HepG2 (cell line): ENCODE measurements around the gene MRPL38. TPM values are rescaled to one million over a fixed set of nuclear protein-coding genes. Genes with fewer than 3 reads are reported as not detected.

ENCODE experiments used
- CBX2 ChIP-seq, 2 experiments: fragments of 200-600 bp in 1 of 2; sonication (generic); formaldehyde crosslinking in 1 of 2; IDR thresholded peaks; 2 replicates each; pipeline versions ENCODE4 v1.7.0 to v1.8.1; 2018 to 2022; ENCODE audit warnings: low read depth in 2 of 2, low read length in 1 of 2, mild to moderate bottlenecking in 1 of 2, missing genetic modification reagents in 1 of 2
- E2F5 ChIP-seq: sonication (generic); formaldehyde crosslinking; conservative IDR thresholded peaks from 2 replicates; pipeline ENCODE4 v1.4.0; 2020; ENCODE audit warnings: missing genetic modification reagents
- HOXA3 ChIP-seq: sonication (generic); formaldehyde crosslinking; IDR thresholded peaks from 2 replicates; pipeline ENCODE4 v1.5.0; 2020; ENCODE audit warnings: missing genetic modification reagents
- IKZF4 ChIP-seq: sonication (generic); formaldehyde crosslinking; IDR thresholded peaks from 2 replicates; pipeline ENCODE4 v1.5.1; 2020; ENCODE audit warnings: borderline replicate concordance, mild to moderate bottlenecking, low read depth, missing genetic modification reagents; ENCODE audit errors: not compliant biosample characterization
- NFKB2 ChIP-seq: sonication (generic); formaldehyde crosslinking; IDR thresholded peaks from 2 replicates; pipeline ENCODE4 v1.4.0; 2020; ENCODE audit warnings: missing genetic modification reagents, borderline replicate concordance
- PHF5A ChIP-seq: IDR thresholded peaks from one replicate; pipeline ENCODE4 v1.6.1; 2018; ENCODE audit warnings: low read depth, missing genetic modification reagents; ENCODE audit not compliant: unreplicated experiment
- RBAK ChIP-seq: sonication (generic); formaldehyde crosslinking; IDR thresholded peaks from 2 replicates; pipeline ENCODE4 v1.5.1; 2020; ENCODE audit warnings: mild to moderate bottlenecking, missing genetic modification reagents
- SMAD9 ChIP-seq: sonication (generic); formaldehyde crosslinking; IDR thresholded peaks from 2 replicates; pipeline ENCODE4 v1.5.1; 2020; ENCODE audit warnings: mild to moderate bottlenecking, missing genetic modification reagents
- SPEN ChIP-seq: sonication (generic); formaldehyde crosslinking; IDR thresholded peaks from 2 replicates; pipeline ENCODE4 v1.5.1; 2020; ENCODE audit warnings: low read depth, mild to moderate bottlenecking, missing genetic modification reagents
- YEATS2 ChIP-seq: sonication (generic); formaldehyde crosslinking; IDR thresholded peaks from 2 replicates; pipeline ENCODE4 v1.4.0; 2020; ENCODE audit warnings: missing genetic modification reagents, borderline replicate concordance
- ZFP1 ChIP-seq: IDR thresholded peaks from 2 replicates; pipeline ENCODE4 v1.6.1; 2016
- ZNF17 ChIP-seq: sonication (generic); formaldehyde crosslinking; IDR thresholded peaks from 2 replicates; pipeline ENCODE4 v1.5.0; 2020; ENCODE audit warnings: mild to moderate bottlenecking, missing genetic modification reagents
- ZNF33A ChIP-seq: sonication (generic); formaldehyde crosslinking; IDR thresholded peaks from 2 replicates; pipeline ENCODE4 v1.5.1; 2020; ENCODE audit warnings: missing genetic modification reagents, mild to moderate bottlenecking, moderate library complexity, borderline replicate concordance
- ZNF629 ChIP-seq: sonication (generic); formaldehyde crosslinking; conservative IDR thresholded peaks from 2 replicates; pipeline ENCODE4 v1.5.0; 2020; ENCODE audit warnings: missing genetic modification reagents
- ZNF839 ChIP-seq: sonication (generic); formaldehyde crosslinking; IDR thresholded peaks from 2 replicates; pipeline ENCODE4 v1.4.0; 2020; ENCODE audit warnings: missing genetic modification reagents, mild to moderate bottlenecking, borderline replicate concordance
- polyA plus RNA-seq, 8 experiments: library from polyadenylated mRNA; depleted of rRNA in 3 of 8; stranded (reverse) in 7 of 8; unstranded in 1 of 8; fragments of >200 nt; fragmentation: Illumina TruSeq in 4 of 8; extraction: Trizol in 4 of 8; gene quantifications; 2 replicates each; pipeline versions ENCODE4 v1.2.1 to v1.2.3, GENCODE V29; 2011 to 2016; ENCODE audit warnings: low read depth in 4 of 8, missing spikeins in 1 of 8, mixed read lengths in 1 of 8; ENCODE audit not compliant: insufficient read depth in 1 of 8
- total RNA-seq, 5 experiments: library from RNA; depleted of rRNA; stranded (reverse); fragments of >200 nt; fragmentation: Illumina TruSeq; extraction: Trizol; gene quantifications; 2 replicates each; pipeline ENCODE4 v1.2.3, GENCODE V29; 2016; ENCODE audit warnings: low read depth in 1 of 5
- TF ChIP-seq, protein P1 (sequence below): sonication (generic); formaldehyde crosslinking; IDR thresholded peaks from 2 replicates; pipeline ENCODE4 v1.4.0; 2020; ENCODE audit warnings: mild to moderate bottlenecking, missing genetic modification reagents, borderline replicate concordance
- TF ChIP-seq, protein P2 (sequence below): sonication (generic); formaldehyde crosslinking; conservative IDR thresholded peaks from 2 replicates; pipeline ENCODE4 v1.5.0; 2020; ENCODE audit warnings: missing genetic modification reagents
- TF ChIP-seq, protein P3 (sequence below): sonication (generic); formaldehyde crosslinking; IDR thresholded peaks from 2 replicates; pipeline ENCODE4 v1.5.0; 2020; ENCODE audit warnings: missing genetic modification reagents
- TF ChIP-seq, protein P4 (sequence below): sonication (generic); formaldehyde crosslinking; IDR thresholded peaks from 2 replicates; pipeline ENCODE4 v1.5.1; 2020; ENCODE audit warnings: missing genetic modification reagents, mild to moderate bottlenecking, borderline replicate concordance

The MRPL38 gene
- total and polyA plus RNA-seq, 2 of the 13 experiments (the other 11 are each of a cell fraction or from before 2014, with no cell fraction given): 83.7 to 125 TPM

DNA sequence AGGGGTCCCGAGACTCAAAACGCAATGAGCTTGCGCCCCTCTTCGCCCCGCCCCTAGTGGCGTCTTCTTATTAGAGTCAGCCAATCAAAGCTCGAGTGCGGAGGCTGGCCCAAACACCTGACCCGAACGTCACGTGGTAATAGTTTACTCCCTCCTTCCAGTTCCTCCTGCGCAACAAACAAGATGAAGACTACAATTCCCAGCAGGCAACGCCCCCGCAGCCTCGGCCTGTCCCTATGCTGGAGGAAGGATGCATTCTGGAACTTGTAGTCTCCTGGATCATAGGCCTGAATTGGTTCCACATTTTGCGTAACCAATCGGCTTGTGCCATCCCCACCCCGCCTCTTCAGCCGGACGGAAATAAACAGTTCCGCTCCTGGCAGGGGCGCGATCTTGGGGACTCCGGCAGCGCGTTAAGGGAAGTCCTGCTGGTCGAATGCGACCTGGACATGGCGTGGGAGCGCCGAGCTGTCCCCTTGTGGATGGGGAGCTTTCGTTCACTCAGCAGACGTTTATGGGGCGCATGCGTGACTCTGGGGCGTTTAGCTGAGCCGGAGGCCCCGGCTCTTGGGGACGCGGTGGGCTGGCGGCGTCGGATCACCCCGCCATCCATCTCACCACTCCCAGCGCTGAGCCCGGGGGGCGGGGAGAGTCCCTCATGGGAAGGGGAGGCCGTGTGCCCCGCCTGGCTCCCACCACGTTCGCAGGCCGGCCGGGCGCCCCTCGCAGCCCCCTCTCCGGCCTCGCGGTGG lies 49.2 kb downstream of the MRPL38 start, which contains the start of gene WBP2 (continued):
- no peak; the same call in 1 of the 2 replicates for TF ChIP-seq E2F5
- TF ChIP-seq YEATS2 (CRISPR knock-in tag): peak; percentile 78; the same call in 1 of the 2 replicates
- TF ChIP-seq ZNF839 (CRISPR knock-in tag): no peak
- peak; percentile 55; the same call in 1 of the 2 replicates for TF ChIP-seq ZFP1 (CRISPR knock-in tag)
- TF ChIP-seq SPEN (CRISPR knock-in tag): peak; percentile 78; the same call in 1 of the 2 replicates
- TF ChIP-seq CBX2 (IDR thresholded peaks at IDR 0.05; ENCODE audit: low read depth, low read length): no peak
- TF ChIP-seq CBX2 (CRISPR knock-in tag; IDR thresholded peaks at IDR 0.05; ENCODE audit: low read depth): no peak
- TF ChIP-seq NFKB2 (CRISPR knock-in tag): peak; percentile 76; the same call in 1 of the 2 replicates
- TF ChIP-seq, protein P1, sequence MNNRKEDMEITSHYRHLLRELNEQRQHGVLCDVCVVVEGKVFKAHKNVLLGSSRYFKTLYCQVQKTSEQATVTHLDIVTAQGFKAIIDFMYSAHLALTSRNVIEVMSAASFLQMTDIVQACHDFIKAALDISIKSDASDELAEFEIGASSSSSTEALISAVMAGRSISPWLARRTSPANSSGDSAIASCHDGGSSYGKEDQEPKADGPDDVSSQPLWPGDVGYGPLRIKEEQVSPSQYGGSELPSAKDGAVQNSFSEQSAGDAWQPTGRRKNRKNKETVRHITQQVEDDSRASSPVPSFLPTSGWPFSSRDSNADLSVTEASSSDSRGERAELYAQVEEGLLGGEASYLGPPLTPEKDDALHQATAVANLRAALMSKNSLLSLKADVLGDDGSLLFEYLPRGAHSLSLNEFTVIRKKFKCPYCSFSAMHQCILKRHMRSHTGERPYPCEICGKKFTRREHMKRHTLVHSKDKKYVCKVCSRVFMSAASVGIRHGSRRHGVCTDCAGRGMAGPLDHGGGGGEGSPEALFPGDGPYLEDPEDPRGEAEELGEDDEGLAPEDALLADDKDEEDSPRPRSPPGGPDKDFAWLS (CRISPR knock-in tag): no peak
- no peak for TF ChIP-seq RBAK
- TF ChIP-seq ZNF17 (CRISPR knock-in tag): no peak; the same call in 1 of the 2 replicates
- 0 out of 2 replicates have a peak, but pooled peaks have one; percentile 76 for TF ChIP-seq ZNF33A (CRISPR knock-in tag)
- TF ChIP-seq SMAD9 (CRISPR knock-in tag): no peak; the same call in 1 of the 2 replicates
- TF ChIP-seq IKZF4 (CRISPR knock-in tag): peak; percentile 87
- TF ChIP-seq PHF5A (CRISPR knock-in tag): peak; percentile 44
- TF ChIP-seq, protein P2, sequence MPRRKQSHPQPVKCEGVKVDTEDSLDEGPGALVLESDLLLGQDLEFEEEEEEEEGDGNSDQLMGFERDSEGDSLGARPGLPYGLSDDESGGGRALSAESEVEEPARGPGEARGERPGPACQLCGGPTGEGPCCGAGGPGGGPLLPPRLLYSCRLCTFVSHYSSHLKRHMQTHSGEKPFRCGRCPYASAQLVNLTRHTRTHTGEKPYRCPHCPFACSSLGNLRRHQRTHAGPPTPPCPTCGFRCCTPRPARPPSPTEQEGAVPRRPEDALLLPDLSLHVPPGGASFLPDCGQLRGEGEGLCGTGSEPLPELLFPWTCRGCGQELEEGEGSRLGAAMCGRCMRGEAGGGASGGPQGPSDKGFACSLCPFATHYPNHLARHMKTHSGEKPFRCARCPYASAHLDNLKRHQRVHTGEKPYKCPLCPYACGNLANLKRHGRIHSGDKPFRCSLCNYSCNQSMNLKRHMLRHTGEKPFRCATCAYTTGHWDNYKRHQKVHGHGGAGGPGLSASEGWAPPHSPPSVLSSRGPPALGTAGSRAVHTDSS (CRISPR knock-in tag): peak; percentile 100
- peak; percentile 60 for TF ChIP-seq HOXA3 (CRISPR knock-in tag)
- TF ChIP-seq, protein P3, sequence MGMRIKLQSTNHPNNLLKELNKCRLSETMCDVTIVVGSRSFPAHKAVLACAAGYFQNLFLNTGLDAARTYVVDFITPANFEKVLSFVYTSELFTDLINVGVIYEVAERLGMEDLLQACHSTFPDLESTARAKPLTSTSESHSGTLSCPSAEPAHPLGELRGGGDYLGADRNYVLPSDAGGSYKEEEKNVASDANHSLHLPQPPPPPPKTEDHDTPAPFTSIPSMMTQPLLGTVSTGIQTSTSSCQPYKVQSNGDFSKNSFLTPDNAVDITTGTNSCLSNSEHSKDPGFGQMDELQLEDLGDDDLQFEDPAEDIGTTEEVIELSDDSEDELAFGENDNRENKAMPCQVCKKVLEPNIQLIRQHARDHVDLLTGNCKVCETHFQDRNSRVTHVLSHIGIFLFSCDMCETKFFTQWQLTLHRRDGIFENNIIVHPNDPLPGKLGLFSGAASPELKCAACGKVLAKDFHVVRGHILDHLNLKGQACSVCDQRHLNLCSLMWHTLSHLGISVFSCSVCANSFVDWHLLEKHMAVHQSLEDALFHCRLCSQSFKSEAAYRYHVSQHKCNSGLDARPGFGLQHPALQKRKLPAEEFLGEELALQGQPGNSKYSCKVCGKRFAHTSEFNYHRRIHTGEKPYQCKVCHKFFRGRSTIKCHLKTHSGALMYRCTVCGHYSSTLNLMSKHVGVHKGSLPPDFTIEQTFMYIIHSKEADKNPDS (CRISPR knock-in tag): no peak
- TF ChIP-seq ZNF629 (CRISPR knock-in tag): 0 out of 2 replicates have a peak, but pooled peaks have one; percentile 13
- TF ChIP-seq, protein P4, sequence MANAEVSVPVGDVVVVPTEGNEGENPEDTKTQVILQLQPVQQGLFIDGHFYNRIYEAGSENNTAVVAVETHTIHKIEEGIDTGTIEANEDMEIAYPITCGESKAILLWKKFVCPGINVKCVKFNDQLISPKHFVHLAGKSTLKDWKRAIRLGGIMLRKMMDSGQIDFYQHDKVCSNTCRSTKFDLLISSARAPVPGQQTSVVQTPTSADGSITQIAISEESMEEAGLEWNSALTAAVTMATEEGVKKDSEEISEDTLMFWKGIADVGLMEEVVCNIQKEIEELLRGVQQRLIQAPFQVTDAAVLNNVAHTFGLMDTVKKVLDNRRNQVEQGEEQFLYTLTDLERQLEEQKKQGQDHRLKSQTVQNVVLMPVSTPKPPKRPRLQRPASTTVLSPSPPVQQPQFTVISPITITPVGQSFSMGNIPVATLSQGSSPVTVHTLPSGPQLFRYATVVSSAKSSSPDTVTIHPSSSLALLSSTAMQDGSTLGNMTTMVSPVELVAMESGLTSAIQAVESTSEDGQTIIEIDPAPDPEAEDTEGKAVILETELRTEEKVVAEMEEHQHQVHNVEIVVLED (CRISPR knock-in tag): peak; percentile 93
